ENCODE data around the gene C1orf141.
"Not testable (repeated sequence)": the region's sequence is repeated elsewhere in the genome, so short reads cannot be mapped to it uniquely, and the experiment has no call there.

The C1orf141 gene

DNA sequence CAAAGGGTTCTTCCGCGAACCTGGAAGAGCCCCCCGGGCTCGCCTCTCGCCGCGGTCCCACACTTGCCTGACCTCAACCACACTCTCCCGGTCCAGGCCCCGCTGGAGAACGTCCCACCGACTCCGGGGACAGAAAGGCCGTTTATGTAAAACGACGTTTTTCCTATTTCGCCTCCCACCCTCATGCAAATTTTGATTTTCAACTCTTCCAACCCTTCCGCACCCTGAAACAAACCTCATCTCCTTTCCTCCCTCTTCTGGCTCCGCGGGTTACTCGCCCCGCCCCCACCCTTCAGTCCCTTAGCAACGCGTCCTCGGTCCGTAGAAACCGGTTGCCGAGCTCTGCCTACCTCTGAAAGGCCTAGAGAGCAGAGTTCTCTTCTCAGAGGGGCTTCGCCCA is at the start of gene C1orf141:
TSS of gene C1orf141 (minus strand) at position 276 of the 400 bp plus-strand sequence. CDS start 7,730 bp downstream, outside the sequence.
- DNase-seq, result peak; percentile 59

DNA sequence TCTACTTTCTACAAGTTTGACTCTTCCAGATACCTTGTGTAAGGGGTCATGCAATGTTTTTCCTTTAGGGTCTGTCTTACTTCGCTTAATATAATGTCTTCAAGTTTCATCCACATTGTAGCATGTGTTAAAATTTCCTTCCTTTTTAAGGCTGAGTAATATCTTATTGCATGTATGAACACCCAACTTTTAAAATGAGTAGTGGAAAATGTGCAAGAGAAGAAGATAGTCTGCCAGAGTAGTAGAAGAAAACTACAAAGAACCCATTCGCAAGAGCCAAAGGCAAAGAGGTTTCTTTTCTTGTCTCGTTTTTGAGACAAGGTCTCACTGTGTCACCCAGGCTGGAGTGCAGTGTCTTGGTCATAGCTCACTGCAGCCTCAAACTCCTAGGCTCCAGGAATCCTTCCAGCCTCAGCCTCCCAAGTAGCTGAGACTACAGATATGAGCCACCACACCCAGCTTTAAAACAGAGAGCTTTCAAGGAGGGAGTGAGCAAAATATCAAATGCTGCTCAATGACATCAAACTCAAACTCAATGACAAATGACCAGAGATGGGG is 40.8 kb upstream of the C1orf141 start:
- no peak for DNase-seq

DNA sequence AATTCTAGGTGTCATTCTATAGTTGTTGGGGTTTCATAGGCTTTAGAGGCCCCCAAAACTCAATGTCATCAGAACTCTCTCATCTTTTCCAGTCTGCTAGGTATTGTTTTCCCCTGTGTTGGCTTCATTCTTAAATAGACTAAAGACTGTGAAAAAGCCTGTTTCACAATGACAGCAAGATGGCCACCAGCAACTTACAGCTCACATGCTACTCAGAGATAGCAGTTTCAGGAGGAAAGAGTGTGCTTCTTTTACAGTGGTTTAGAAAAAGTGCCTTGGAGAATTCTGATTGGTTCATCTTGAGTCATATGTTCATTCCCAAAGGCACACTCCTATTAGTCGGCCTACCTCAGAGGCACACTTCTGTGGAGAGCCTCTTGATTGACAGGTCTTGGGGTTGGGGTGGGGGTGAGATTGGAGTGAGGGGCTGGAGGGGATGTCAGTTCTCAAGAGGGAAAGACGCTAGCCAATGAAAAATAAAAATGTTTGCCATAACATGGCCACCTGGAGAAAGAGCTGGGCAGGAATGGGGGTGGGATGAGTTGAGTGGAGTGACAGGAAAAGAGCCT is 40.0 kb upstream of the C1orf141 start:
- no peak for DNase-seq

DNA sequence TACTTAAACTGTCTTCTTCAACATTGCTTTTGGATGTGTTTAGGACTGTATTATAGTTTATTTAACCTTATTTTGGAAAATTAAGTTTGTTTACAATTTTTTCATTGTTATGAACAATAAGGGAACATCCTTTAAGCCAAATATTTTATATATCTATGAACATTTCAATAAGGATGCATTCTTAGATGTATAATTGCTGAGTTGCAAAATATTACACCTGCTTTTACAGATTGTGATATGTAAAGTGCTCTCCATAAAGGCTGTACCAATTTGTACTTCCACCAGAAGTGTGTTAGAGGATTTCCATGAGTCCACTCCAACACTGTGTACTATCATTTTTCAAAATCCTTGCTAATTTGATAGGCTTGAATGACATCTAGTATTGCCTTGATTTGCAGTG is 39.2 kb upstream of the C1orf141 start:
- no peak for DNase-seq

DNA sequence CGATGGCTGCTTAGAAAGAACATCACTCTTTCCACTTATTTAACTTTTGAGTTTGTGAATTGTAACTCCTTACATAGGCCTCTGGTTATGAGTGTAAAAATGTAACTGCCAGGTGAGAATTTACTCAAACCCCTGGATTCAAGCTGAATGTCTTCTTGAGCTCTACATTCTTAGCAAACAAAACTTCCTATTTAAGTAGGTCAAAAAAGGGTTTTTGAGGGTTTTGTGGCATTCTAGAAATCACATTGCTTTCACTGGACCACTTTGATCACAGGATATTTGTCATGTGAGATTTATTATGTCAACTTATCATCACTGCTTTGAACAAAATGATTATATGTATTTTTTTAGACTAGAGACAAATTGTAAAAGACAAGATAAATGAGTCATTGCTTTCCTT is 37.2 kb upstream of the C1orf141 start:
- DNase-seq, result no peak

DNA sequence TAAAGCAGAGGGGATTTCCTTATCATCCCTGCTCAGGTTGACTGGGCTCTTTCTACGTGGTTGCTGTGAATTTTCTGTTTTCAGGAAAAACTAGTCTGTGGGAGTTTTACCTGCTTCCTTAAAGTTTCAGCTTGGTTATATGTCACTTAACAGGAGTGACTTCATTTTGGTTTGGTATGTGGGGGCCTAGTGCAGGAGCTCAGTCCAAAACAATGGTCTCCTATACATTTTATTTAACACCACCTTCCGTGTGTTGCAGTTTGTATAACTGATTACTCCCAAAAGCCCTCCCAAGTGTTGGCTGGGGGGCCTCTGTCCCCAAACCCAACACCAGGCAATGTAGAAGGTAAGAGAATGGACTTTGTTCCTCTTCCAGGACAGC is 36.8 kb upstream of the C1orf141 start:
- DNase-seq, result no peak

GRCh38 chr1:67170751-67171573 is 36.2 kb upstream of the C1orf141 start:
- DNase-seq, result no peak

DNA sequence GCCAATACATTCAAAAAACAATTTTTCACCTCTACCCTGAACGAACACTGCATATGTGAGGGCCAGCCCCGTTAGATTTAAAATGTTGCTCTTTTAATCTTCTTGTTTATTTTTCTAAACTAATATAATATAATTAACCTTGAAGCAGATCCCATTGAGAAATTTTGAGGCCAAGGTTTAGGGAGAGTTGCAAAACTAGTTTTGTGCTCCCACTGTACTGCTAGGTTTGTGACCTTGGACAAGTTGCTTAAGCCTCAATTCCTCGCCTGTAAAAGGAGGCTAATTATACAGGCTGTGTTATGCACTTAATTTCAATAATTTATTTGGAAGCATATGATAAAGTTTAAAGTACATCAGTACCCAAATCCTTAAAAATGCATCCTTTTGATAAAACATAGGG is 35.2 kb upstream of the C1orf141 start:
- no peak for DNase-seq

DNA sequence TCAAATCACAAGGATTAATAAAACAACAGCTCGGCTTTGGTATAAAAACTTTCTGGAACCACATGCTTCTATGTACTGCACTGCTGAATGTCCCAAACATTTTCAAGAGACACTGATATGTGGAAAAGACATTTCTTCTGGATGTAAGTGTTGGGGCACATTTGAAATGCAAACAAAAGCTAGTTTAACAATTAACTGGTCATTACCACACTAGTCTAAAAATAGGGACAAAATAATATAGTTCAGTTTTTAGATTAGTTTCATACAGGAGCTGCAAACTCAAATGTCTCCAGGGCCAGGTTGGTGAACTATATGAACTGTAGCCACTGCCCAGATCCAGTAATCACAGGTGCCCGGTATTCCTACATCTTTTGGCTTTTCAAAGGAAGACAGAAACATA is 34.7 kb upstream of the C1orf141 start:
- DNase-seq, result no peak

DNA sequence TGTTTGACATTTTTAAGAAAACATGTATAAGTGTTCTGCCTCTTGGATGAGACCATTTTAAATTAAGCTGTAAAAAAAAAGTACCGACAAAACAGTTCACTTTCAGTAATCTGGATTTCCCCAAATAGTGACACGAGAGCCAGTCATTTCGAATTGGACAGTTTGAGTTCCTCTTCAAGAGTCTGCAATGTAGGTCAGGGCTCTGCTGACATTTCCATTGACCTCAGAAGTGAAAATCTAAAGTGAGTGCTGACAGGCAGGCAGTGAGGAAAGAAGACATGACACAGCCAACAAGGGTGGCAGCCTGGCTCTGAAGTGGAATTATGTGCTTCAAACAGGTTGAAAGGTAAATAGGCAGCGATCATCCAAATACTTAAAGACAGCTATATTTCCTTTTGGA is 31.4 kb upstream of the C1orf141 start, which contains the start of gene IL23R:
TSS of gene IL23R (plus strand) at position 259 of the 400 bp plus-strand sequence. CDS start 1,667 bp downstream, outside the sequence.
- DNase-seq, result no peak

GRCh38 chr1:67165468-67166041 is 30.8 kb upstream of the C1orf141 start:
- DNase-seq, result no peak

- no peak for DNase-seq
Measured at GRCh38 chr1:67162954-67163353, 28.2 kb upstream of the C1orf141 start.

- DNase-seq, result no peak
Measured at GRCh38 chr1:67159233-67159632, 24.5 kb upstream of the C1orf141 start.

DNA sequence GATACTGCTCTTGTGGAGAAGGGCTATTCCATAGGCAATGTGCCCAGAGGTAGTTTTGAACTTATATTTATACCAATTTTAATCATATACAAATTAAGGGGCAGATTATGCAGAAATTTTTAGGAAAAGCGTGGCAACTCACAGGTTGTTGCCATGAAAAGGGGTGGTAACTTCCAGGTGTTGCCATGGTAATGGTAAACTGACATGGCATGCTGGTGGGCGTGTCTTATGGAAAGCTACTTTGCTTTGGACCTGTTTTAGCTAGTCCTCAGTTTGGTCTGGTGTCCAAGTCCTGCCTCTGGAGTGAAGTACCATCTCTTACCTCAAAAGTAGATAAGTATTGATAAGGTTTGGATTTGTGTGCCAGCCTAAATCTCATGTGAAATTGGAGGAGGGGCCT is 23.6 kb upstream of the C1orf141 start:
- DNase-seq, result no peak

GRCh38 chr1:67150931-67151330 is 16.2 kb upstream of the C1orf141 start:
- DNase-seq, result no peak

DNA sequence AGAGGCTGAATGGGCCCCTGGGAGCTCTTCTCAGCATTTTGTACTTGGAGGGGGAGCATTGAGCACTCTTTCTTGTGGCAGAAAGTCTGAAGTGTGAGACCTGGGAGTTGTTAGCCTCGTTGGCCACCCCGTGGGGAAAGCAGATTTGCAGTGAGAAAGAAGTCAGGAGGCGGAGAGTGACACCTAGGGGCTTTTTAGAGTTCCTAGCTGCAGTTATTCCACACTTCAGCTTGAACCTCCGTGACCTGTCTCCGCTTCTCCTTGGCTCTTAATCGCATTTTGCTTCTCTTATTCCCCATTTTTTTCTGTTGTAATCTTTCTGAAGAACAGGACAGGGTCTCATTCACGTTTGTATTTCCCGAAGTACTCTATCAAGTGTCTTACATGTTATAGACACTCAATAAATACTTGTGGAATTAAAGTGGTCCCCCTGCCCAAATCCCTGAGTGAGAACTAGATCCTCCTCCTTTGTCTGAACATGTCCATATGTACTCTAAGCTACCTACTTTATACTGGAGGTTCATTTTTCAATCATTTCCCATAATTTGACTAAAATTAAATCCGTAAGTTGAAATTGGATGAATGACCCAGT is 14.5 kb upstream of the C1orf141 start:
- DNase-seq, result peak; percentile 78

DNA sequence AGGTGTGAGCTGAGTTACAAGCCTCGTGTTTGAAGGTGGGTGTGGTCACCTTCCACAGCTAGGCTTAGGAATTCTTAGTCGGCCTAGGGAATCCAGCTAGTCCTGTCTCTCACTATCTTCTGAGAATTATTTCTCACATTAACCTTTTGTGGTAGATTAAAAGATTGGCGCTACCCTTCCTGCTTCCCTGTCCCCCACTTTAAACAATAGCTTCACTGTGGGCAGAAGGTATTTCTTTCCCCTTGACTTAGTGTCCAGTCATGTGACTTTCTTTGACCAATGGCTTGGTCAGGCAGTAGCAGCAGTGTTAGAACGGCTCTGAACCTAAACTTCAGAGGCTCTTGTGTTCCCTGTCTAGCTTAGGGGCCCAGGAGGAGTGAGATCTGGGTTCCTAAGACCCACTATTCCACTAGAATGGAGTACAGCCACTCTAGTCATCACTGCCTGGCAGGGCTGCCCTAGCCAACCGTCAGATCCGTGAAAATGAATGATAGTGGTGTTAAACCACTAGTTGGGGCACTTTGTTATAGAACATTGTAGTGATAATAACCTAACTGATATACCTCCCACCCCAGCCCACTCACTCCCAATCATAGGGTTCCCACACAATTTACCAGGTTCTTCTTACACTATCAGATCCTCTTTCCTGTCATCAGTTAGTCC is 13.9 kb upstream of the C1orf141 start:
- no peak for DNase-seq

DNA sequence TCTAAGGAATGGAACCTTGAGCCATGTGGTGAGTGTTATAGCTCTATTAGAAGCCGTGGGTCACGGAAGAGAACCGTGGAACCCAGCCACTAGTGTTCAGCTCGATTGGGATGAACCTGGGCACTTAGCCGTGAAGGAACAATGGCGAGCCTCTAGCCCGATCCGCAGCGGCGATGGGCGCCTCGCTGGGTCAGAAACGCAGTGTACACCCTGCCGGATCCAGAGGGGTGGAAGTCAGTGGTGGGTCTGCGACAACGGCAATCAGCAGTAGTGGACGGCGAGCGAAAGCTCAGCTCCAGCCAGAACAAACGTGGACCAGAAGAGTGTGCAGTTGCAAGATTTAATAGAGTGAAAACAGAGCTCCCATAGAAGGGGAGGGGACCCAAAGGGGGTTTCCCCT is 13.2 kb upstream of the C1orf141 start:
- DNase-seq, result not testable (repeated sequence)

GRCh38 chr1:67146539-67146938 is 11.8 kb upstream of the C1orf141 start:
- DNase-seq, result no peak

DNA sequence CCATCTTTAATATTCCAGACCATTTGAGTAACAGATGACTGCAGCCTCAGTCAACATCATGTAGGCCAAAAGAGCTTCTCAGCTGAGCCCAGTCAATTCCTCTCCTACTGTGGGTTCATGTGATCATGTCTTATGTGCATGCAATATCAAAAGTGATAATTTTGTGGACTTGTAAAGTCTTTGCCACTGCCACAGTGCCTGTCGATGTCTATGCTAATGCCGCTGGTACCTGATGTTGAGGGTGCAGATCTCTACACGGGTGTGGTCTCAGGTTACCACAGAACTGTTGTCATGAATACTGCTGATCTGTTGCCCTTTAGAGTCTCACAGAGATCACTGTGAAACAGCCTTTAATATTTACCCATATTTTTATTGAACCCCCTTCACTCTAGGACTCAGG is 11.3 kb upstream of the C1orf141 start:
- DNase-seq, result no peak

DNA sequence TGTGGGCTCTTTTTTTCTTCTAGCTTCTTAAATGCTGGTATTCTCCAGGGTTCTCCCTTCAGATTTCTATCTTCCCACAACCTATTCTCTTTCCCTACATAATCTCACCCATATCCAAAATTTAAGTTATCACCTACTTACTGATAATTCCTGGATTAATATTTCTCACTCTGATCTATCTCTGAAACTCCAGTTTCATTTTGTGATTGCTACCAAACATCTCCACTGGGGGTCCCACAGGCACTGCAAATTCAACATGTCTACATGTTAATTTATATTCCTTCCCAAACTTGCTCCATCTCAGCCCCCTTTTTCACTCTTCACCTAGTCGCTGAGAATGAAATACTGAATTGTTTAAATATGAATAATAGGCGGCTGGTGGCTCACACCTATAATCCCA is 9.9 kb upstream of the C1orf141 start:
- DNase-seq, result no peak

DNA sequence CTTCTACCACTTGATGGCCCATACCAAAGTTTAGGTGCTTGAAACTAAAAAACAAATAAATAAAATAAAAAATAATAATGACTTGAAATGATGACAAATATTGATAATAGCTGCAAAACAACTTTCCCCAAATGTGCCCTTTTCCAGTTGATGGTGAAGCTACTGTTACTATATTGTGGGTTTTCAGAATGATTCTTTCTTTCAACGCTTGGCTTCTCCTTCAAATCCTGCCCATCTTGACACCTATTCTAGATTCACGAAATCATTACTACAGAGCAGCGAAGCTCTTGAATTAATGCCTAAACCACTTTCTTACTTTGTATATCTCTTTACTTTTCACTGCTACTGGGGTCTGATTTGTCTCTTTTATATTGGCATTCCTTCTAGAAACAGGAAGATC is 9.2 kb upstream of the C1orf141 start:
- DNase-seq, result no peak

- DNase-seq, result no peak
Measured at GRCh38 chr1:67142931-67143330, 8.2 kb upstream of the C1orf141 start.

Data from femur (tissue), 1 donor.